NK-92 (cell line): ENCODE results near the gene SLC16A9.
"Not testable (repeated sequence)": the region's sequence is repeated elsewhere in the genome, so short reads cannot be mapped to it uniquely, and the experiment has no call there.

Source experiments
- DNase-seq: peaks from one replicate; lab custom pipeline; 2025; ENCODE audit not compliant: unreplicated experiment; lab: John Stamatoyannopoulos, UW

SLC16A9 gene

GRCh38 chr10:59709395-59710125, at the start of gene SLC16A9:
SLC16A9 (minus strand) TSS chr10:59709850; CDS start chr10:59684291, 25,559 bp downstream.
- no peak for DNase-seq

GRCh38 chr10:59757966-59758365, 48.3 kb upstream of the SLC16A9 start:
- DNase-seq, result no peak

GRCh38 chr10:59754951-59755350, 45.3 kb upstream of the SLC16A9 start:
- DNase-seq, result no peak

GRCh38 chr10:59753267-59753666, 43.6 kb upstream of the SLC16A9 start, which contains the start of gene MRLN:
MRLN (minus strand) TSS chr10:59753455.
- no peak for DNase-seq

GRCh38 chr10:59752278-59752940, 42.8 kb upstream of the SLC16A9 start:
- DNase-seq, result no peak

GRCh38 chr10:59750155-59750945, 40.7 kb upstream of the SLC16A9 start:
- DNase-seq, result no peak

GRCh38 chr10:59748834-59749233, 39.2 kb upstream of the SLC16A9 start:
- DNase-seq, result no peak

- no peak for DNase-seq
Observed at GRCh38 chr10:59745163-59745650, 35.6 kb upstream of the SLC16A9 start.

GRCh38 chr10:59744762-59745161, 35.1 kb upstream of the SLC16A9 start:
- not testable (repeated sequence) for DNase-seq

- DNase-seq, result not testable (repeated sequence)
Observed at GRCh38 chr10:59744156-59744555, 34.5 kb upstream of the SLC16A9 start.

- no peak for DNase-seq
Observed at GRCh38 chr10:59741583-59741982, 31.9 kb upstream of the SLC16A9 start.

GRCh38 chr10:59741048-59741447, 31.4 kb upstream of the SLC16A9 start:
- DNase-seq, result no peak

- DNase-seq, result no peak
Observed at GRCh38 chr10:59736749-59737148, 27.1 kb upstream of the SLC16A9 start.

GRCh38 chr10:59735296-59735695, 25.6 kb upstream of the SLC16A9 start:
- no peak for DNase-seq

GRCh38 chr10:59734014-59734462, 24.4 kb upstream of the SLC16A9 start:
- DNase-seq, result no peak

GRCh38 chr10:59733321-59734013, 23.8 kb upstream of the SLC16A9 start:
- not testable (repeated sequence) for DNase-seq

- DNase-seq, result not testable (repeated sequence)
Observed at GRCh38 chr10:59732849-59733248, 23.2 kb upstream of the SLC16A9 start.

GRCh38 chr10:59729167-59729566, 19.5 kb upstream of the SLC16A9 start:
- DNase-seq, result not testable (repeated sequence)

- no peak for DNase-seq
Observed at GRCh38 chr10:59724098-59724938, 14.7 kb upstream of the SLC16A9 start.

- no peak for DNase-seq
Observed at GRCh38 chr10:59720377-59720776, 10.7 kb upstream of the SLC16A9 start.
